Central memory CD4-positive, alpha-beta T cell (primary cell): Measurements from ENCODE around the gene SLIT3.
"Not testable (repeated sequence)": the region's sequence is repeated elsewhere in the genome, so short reads cannot be mapped to it uniquely, and the experiment has no call there.

Experiments
- DNase-seq: peaks from one replicate; pipeline ENCODE4 v3.0.0; 2022

Gene SLIT3

GRCh38 chr5:169132302-169132660 is 168.7 kb downstream of the SLIT3 start:
- DNase-seq, result no peak

GRCh38 chr5:169131616-169132301 is 169.2 kb downstream of the SLIT3 start:
- no peak for DNase-seq

GRCh38 chr5:169128679-169129078 is 172.3 kb downstream of the SLIT3 start:
- DNase-seq, result no peak

GRCh38 chr5:169127431-169127830 is 173.5 kb downstream of the SLIT3 start:
- DNase-seq, result no peak

- no peak for DNase-seq
These were observed 174.4 kb downstream of the SLIT3 start for GRCh38 chr5:169126481-169127021.

GRCh38 chr5:169125571-169125970 is 175.4 kb downstream of the SLIT3 start:
- DNase-seq, result no peak

- DNase-seq, result no peak
These were observed 178.0 kb downstream of the SLIT3 start for GRCh38 chr5:169122951-169123350.

GRCh38 chr5:169121630-169122420 is 179.1 kb downstream of the SLIT3 start:
- no peak for DNase-seq

- no peak for DNase-seq
These were observed 181.5 kb downstream of the SLIT3 start for GRCh38 chr5:169119288-169120048.

GRCh38 chr5:169116961-169117461 is 183.9 kb downstream of the SLIT3 start:
- no peak for DNase-seq

- DNase-seq, result no peak
These were observed 185.3 kb downstream of the SLIT3 start for GRCh38 chr5:169115461-169116124.

- DNase-seq, result no peak
These were observed 186.4 kb downstream of the SLIT3 start for GRCh38 chr5:169114466-169115065.

- no peak for DNase-seq
These were observed 188.9 kb downstream of the SLIT3 start for GRCh38 chr5:169112016-169112415.

GRCh38 chr5:169106911-169107706 is 193.8 kb downstream of the SLIT3 start:
- DNase-seq, result no peak

- not testable (repeated sequence) for DNase-seq
These were observed 195.4 kb downstream of the SLIT3 start for GRCh38 chr5:169105582-169105981.

GRCh38 chr5:169104937-169105494 is 195.9 kb downstream of the SLIT3 start:
- DNase-seq, result no peak

GRCh38 chr5:169103586-169104181 is 197.3 kb downstream of the SLIT3 start:
- no peak for DNase-seq

- DNase-seq, result no peak
These were observed 199.0 kb downstream of the SLIT3 start for GRCh38 chr5:169101966-169102365.

- DNase-seq, result no peak
These were observed 200.2 kb downstream of the SLIT3 start for GRCh38 chr5:169100735-169101075.
